ENCODE measurements around the gene LDHB.

The LDHB gene

GRCh38 chr12:21631367-21631766 lies 26.3 kb downstream of the LDHB start:
- no peak for TF ChIP-seq TOX (CRISPR knock-in tag; IDR thresholded peaks at IDR 0.05; ENCODE audit: borderline replicate concordance)
- no peak for TF ChIP-seq TCF4 (CRISPR knock-in tag; IDR thresholded peaks at IDR 0.05; ENCODE audit: borderline replicate concordance)
- no peak for TF ChIP-seq RARB (CRISPR knock-in tag; IDR thresholded peaks at IDR 0.05)
- no peak for TF ChIP-seq CSDC2 (CRISPR knock-in tag; IDR thresholded peaks at IDR 0.05)
- no peak for TF ChIP-seq ZFP3 (CRISPR knock-in tag; IDR thresholded peaks at IDR 0.05)
- TF ChIP-seq ZNF70 (CRISPR knock-in tag; IDR thresholded peaks at IDR 0.05): no peak
- TF ChIP-seq OSR1 (CRISPR knock-in tag; IDR thresholded peaks at IDR 0.05): no peak
- no peak for TF ChIP-seq ZC3H10 (CRISPR knock-in tag; IDR thresholded peaks at IDR 0.05)
- no peak for TF ChIP-seq ESRRG (CRISPR knock-in tag; IDR thresholded peaks at IDR 0.05)
- TF ChIP-seq CREB5 (CRISPR knock-in tag; IDR thresholded peaks at IDR 0.05; ENCODE audit: low read depth): no peak
- no peak for TF ChIP-seq PPARA (CRISPR knock-in tag; IDR thresholded peaks at IDR 0.05; ENCODE audit: borderline replicate concordance)
- TF ChIP-seq ZNF565 (CRISPR knock-in tag; conservative IDR thresholded peaks at IDR 0.05; ENCODE audit: low read depth): no peak
- TF ChIP-seq BACH2 (CRISPR knock-in tag; IDR thresholded peaks at IDR 0.05; ENCODE audit: borderline replicate concordance): no peak
- no peak for TF ChIP-seq ZNF8 (CRISPR knock-in tag; IDR thresholded peaks at IDR 0.05)
- ATAC-seq: no peak

GRCh38 chr12:21627924-21628323 lies 29.7 kb downstream of the LDHB start:
- ATAC-seq: no peak
- TF ChIP-seq OSR1 (CRISPR knock-in tag; IDR thresholded peaks at IDR 0.05): no peak
- no peak for TF ChIP-seq ZFP30 (CRISPR knock-in tag; IDR thresholded peaks at IDR 0.05)
- TF ChIP-seq ESRRG (CRISPR knock-in tag; IDR thresholded peaks at IDR 0.05): no peak
- TF ChIP-seq ZFP3 (CRISPR knock-in tag; IDR thresholded peaks at IDR 0.05): no peak
- TF ChIP-seq ISL1 (CRISPR knock-in tag; IDR thresholded peaks at IDR 0.05): no peak
- TF ChIP-seq TOX (CRISPR knock-in tag; IDR thresholded peaks at IDR 0.05; ENCODE audit: borderline replicate concordance): no peak
- no peak for TF ChIP-seq POU6F1 (CRISPR knock-in tag; IDR thresholded peaks at IDR 0.05; ENCODE audit: borderline replicate concordance, low read depth)
- TF ChIP-seq ARNTL (CRISPR knock-in tag; IDR thresholded peaks at IDR 0.05; ENCODE audit: borderline replicate concordance, low read depth): no peak
- no peak for TF ChIP-seq TCF4 (CRISPR knock-in tag; IDR thresholded peaks at IDR 0.05; ENCODE audit: borderline replicate concordance)
- no peak for TF ChIP-seq PPARA (CRISPR knock-in tag; IDR thresholded peaks at IDR 0.05; ENCODE audit: borderline replicate concordance)
- no peak for TF ChIP-seq ZNF565 (CRISPR knock-in tag; conservative IDR thresholded peaks at IDR 0.05; ENCODE audit: low read depth)
- TF ChIP-seq CREB5 (CRISPR knock-in tag; IDR thresholded peaks at IDR 0.05; ENCODE audit: low read depth): no peak
- TF ChIP-seq CSRNP3 (CRISPR knock-in tag; IDR thresholded peaks at IDR 0.05): no peak

GRCh38 chr12:21618566-21618965 lies 39.1 kb downstream of the LDHB start:
- TF ChIP-seq RARB (CRISPR knock-in tag; IDR thresholded peaks at IDR 0.05) (no peak), TCF4 (CRISPR knock-in tag; IDR thresholded peaks at IDR 0.05; ENCODE audit: borderline replicate concordance) (no peak), GLIS3 (CRISPR knock-in tag; IDR thresholded peaks at IDR 0.05) (no peak), ESRRG (CRISPR knock-in tag; IDR thresholded peaks at IDR 0.05) (no peak), ZFP30 (CRISPR knock-in tag; IDR thresholded peaks at IDR 0.05) (no peak), ZC3H10 (CRISPR knock-in tag; IDR thresholded peaks at IDR 0.05) (no peak), POU6F1 (CRISPR knock-in tag; IDR thresholded peaks at IDR 0.05; ENCODE audit: borderline replicate concordance, low read depth) (no peak), OSR1 (CRISPR knock-in tag; IDR thresholded peaks at IDR 0.05) (no peak), PATZ1 (CRISPR knock-in tag; IDR thresholded peaks at IDR 0.05; ENCODE audit: borderline replicate concordance) (no peak), ZFP3 (CRISPR knock-in tag; IDR thresholded peaks at IDR 0.05) (no peak), ZNF8 (CRISPR knock-in tag; IDR thresholded peaks at IDR 0.05) (no peak), ZNF70 (CRISPR knock-in tag; IDR thresholded peaks at IDR 0.05) (no peak), TOX (CRISPR knock-in tag; IDR thresholded peaks at IDR 0.05; ENCODE audit: borderline replicate concordance) (no peak), CSRNP3 (CRISPR knock-in tag; IDR thresholded peaks at IDR 0.05) (no peak), PPARA (CRISPR knock-in tag; IDR thresholded peaks at IDR 0.05; ENCODE audit: borderline replicate concordance) (no peak)
- no peak for ATAC-seq
